IMR-90 (cell line): ENCODE data around the gene CEBPG.

Experiments used
- POLR2A ChIP-seq: IDR thresholded peaks from 2 replicates; pipeline ENCODE4 v1.6.1; 2012; ENCODE audit warnings: mild to moderate bottlenecking, low read depth, low read length
- RCOR1 ChIP-seq: IDR thresholded peaks from 2 replicates; pipeline ENCODE4 v1.6.1; 2012; ENCODE audit warnings: mild to moderate bottlenecking, low read length, improper control_type of control experiment; ENCODE audit not compliant: insufficient replicate concordance
- RFX5 ChIP-seq: IDR thresholded peaks from 2 replicates; pipeline ENCODE4 v1.8.0; 2012; ENCODE audit warnings: low read depth, mild to moderate bottlenecking, low read length, moderate library complexity
- SMC3 ChIP-seq: fragments of 150-350 bp; IDR thresholded peaks from 2 replicates; pipeline ENCODE4 v1.6.1; 2016; ENCODE audit warnings: low read depth, mild to moderate bottlenecking, antibody characterized with exemption, low read length, moderate library complexity
- TF ChIP-seq, protein P1 (sequence below): conservative IDR thresholded peaks from 2 replicates; pipeline ENCODE4 v1.5.1; 2012; ENCODE audit warnings: mild to moderate bottlenecking, low read depth, low read length, improper control_type of control experiment

DNA sequence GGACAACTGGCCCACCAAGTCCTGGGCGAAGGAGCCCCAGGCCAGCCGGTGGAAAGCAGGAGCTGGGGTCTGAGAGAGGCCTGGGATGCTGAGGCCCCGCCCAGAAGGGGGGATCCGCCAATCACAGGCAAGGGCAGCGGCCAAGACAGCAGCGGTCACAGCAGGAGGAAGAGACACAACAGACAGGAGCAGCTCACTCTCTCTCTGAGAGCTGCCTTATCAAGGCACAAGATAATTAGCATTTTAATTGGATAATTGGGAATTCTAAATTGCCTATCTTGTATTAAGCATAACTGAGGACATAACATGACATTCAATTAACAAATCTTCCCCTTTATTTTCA lies 46.2 kb downstream of the CEBPG start:
- TF ChIP-seq, protein P1, sequence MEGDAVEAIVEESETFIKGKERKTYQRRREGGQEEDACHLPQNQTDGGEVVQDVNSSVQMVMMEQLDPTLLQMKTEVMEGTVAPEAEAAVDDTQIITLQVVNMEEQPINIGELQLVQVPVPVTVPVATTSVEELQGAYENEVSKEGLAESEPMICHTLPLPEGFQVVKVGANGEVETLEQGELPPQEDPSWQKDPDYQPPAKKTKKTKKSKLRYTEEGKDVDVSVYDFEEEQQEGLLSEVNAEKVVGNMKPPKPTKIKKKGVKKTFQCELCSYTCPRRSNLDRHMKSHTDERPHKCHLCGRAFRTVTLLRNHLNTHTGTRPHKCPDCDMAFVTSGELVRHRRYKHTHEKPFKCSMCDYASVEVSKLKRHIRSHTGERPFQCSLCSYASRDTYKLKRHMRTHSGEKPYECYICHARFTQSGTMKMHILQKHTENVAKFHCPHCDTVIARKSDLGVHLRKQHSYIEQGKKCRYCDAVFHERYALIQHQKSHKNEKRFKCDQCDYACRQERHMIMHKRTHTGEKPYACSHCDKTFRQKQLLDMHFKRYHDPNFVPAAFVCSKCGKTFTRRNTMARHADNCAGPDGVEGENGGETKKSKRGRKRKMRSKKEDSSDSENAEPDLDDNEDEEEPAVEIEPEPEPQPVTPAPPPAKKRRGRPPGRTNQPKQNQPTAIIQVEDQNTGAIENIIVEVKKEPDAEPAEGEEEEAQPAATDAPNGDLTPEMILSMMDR = no peak
- TF ChIP-seq POLR2A = no peak
- TF ChIP-seq SMC3 = no peak
- TF ChIP-seq RFX5 = no peak
- TF ChIP-seq RCOR1 = no peak
